ENCODE data around the gene TNFAIP3. TPM values are rescaled to one million over a fixed set of nuclear protein-coding genes. Genes with fewer than 3 reads are reported as not detected.

The TNFAIP3 gene
- total RNA-seq, 1 donor from 2014 or later: 1.8 TPM

DNA sequence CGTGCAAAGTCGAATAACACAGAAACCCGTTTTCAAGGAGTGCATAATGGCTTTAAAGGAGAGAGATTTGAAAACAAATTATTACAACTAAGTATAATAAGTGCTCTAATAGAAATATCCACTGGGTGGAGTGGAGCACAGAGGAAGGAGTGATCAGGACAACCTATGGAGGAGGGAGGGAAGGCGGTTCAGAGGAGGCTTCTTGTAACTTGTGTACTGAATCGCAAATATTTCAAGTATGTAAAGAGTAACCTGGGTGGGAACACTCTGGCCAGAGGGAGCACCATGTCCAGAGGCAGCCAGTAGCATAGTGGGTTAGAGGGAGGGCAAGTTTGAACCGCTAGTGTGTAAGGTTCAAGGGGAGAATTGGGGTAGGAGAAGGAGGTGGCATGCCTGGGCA is 21.6 kb upstream of the TNFAIP3 start:
- Mint-ChIP-seq H3K4me3 (no peak overlapping the region), H3K36me3 (no peaks in the 10 kb centered on the region), H3K9me3 (peaks cover 5% of the 10 kb centered on the region), H3K27ac (no peak overlapping the region), H3K27me3 (ENCODE audit: insufficient read depth, low read depth) (peaks cover 2% of the 10 kb centered on the region), H3K4me1 (peaks cover 2% of the 10 kb centered on the region)
- DNase-seq (ENCODE audit: low spot score): no peak
- no peaks in the 10 kb centered on the region for H3K79me2 ChIP-seq (ENCODE audit: low read depth)
- H3F3A ChIP-seq (ENCODE audit: low read depth): no peaks in the 10 kb centered on the region
- H3K4me3 ChIP-seq: no peak overlapping the region
- TF ChIP-seq EZH2 (IDR thresholded peaks at IDR 0.05) (no peak), EZH2phosphoT487 (IDR thresholded peaks at IDR 0.05) (no peak)
- TF ChIP-seq, protein P1, sequence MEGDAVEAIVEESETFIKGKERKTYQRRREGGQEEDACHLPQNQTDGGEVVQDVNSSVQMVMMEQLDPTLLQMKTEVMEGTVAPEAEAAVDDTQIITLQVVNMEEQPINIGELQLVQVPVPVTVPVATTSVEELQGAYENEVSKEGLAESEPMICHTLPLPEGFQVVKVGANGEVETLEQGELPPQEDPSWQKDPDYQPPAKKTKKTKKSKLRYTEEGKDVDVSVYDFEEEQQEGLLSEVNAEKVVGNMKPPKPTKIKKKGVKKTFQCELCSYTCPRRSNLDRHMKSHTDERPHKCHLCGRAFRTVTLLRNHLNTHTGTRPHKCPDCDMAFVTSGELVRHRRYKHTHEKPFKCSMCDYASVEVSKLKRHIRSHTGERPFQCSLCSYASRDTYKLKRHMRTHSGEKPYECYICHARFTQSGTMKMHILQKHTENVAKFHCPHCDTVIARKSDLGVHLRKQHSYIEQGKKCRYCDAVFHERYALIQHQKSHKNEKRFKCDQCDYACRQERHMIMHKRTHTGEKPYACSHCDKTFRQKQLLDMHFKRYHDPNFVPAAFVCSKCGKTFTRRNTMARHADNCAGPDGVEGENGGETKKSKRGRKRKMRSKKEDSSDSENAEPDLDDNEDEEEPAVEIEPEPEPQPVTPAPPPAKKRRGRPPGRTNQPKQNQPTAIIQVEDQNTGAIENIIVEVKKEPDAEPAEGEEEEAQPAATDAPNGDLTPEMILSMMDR (IDR thresholded peaks at IDR 0.05): no peak
- no peaks in the 10 kb centered on the region for H3K27me3 ChIP-seq
- no peak overlapping the region for H3K9ac ChIP-seq
- no peaks in the 10 kb centered on the region for H3K4me1 ChIP-seq
- no peak overlapping the region for H2AFZ ChIP-seq (replicated peaks)
- no peaks in the 10 kb centered on the region for H3K36me3 ChIP-seq
- H4K20me1 ChIP-seq (ENCODE audit: low read depth): no peaks in the 10 kb centered on the region
- no peaks in the 10 kb centered on the region for H3K9me3 ChIP-seq (ENCODE audit: low read depth)
- H3K27ac ChIP-seq: no peak overlapping the region
- no peak overlapping the region for H3K4me2 ChIP-seq

DNA sequence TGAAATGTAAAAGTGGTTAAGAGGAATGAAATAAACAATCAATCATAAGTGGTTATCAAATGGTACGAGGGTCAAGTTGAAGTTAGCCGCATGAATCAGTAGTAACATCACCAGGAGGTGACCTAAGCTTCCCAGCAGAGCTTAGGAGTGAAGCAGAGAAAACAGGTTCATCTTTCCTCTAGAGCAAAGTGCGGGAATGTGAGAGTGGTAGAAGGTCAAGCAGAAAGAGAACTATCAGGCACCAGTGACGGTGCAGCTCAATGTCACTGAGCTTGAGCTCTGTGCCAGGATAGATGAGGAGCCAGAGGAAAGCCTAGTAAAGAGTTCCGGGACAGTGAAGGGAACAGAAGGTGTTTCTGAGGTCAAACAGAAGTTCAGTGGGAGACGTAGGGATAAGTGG is 20.8 kb upstream of the TNFAIP3 start:
- no peak overlapping the region for H3K4me3 Mint-ChIP-seq
- no peaks in the 10 kb centered on the region for H3K36me3 ChIP-seq
- TF ChIP-seq, protein P1 (IDR thresholded peaks at IDR 0.05): no peak
- TF ChIP-seq EZH2phosphoT487 (IDR thresholded peaks at IDR 0.05) (no peak), EZH2 (IDR thresholded peaks at IDR 0.05) (no peak)
- DNase-seq (ENCODE audit: low spot score): no peak
- peaks cover under 1% of the 10 kb centered on the region for H3K9me3 Mint-ChIP-seq
- H3K9ac ChIP-seq: no peak overlapping the region
- H3F3A ChIP-seq (ENCODE audit: low read depth): no peaks in the 10 kb centered on the region
- no peak overlapping the region for H3K4me2 ChIP-seq
- no peak overlapping the region for H3K27ac ChIP-seq
- no peaks in the 10 kb centered on the region for H4K20me1 ChIP-seq (ENCODE audit: low read depth)
- H3K4me1 Mint-ChIP-seq: peaks cover 2% of the 10 kb centered on the region
- H3K36me3 Mint-ChIP-seq: no peaks in the 10 kb centered on the region
- H3K9me3 ChIP-seq (ENCODE audit: low read depth): no peaks in the 10 kb centered on the region
- peaks cover 2% of the 10 kb centered on the region for H3K27me3 Mint-ChIP-seq (ENCODE audit: insufficient read depth, low read depth)
- H2AFZ ChIP-seq (replicated peaks): no peak overlapping the region
- no peaks in the 10 kb centered on the region for H3K27me3 ChIP-seq
- H3K4me3 ChIP-seq: no peak overlapping the region
- no peaks in the 10 kb centered on the region for H3K79me2 ChIP-seq (ENCODE audit: low read depth)
- no peak overlapping the region for H3K27ac Mint-ChIP-seq
- H3K4me1 ChIP-seq: no peaks in the 10 kb centered on the region

DNA sequence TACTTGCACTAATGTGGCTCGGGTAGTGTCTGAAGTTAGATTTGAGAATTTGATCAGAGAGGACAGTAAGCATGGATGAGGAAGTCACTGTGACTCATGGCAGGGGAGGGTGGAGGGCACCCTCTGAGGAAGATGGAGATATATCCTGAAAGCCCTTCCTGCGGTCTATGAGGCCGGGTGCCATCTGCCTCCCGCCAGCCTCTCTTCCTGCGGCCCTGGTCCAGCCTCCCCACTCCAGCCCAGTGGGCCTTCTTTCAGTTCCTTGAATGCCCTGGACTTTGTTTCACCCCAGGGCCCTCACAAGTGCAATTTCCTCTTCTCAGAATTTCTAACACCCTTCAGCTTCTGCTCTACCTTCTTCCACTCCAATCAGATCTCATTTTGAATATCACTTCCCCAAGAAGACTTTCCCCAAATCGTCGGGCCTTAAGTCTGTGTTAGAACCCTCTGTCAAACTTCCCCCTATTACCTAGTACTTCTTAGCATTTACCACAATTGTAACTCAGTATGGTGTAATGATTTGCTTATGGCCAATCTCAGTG is 20.2 kb upstream of the TNFAIP3 start:
- Mint-ChIP-seq H3K9me3 (no peaks in the 10 kb centered on the region), H3K27ac (no peak overlapping the region), H3K27me3 (ENCODE audit: insufficient read depth, low read depth) (peaks cover 2% of the 10 kb centered on the region), H3K36me3 (no peaks in the 10 kb centered on the region), H3K4me1 (peaks cover 2% of the 10 kb centered on the region), H3K4me3 (no peak overlapping the region)
- Histone ChIP-seq H3K27me3 (no peaks in the 10 kb centered on the region), H3K9me3 (ENCODE audit: low read depth) (no peaks in the 10 kb centered on the region), H3K79me2 (ENCODE audit: low read depth) (no peaks in the 10 kb centered on the region), H3K27ac (no peak overlapping the region), H3K4me1 (no peaks in the 10 kb centered on the region), H3K4me3 (no peak overlapping the region), H2AFZ (replicated peaks) (no peak overlapping the region), H3K4me2 (no peak overlapping the region), H4K20me1 (ENCODE audit: low read depth) (no peaks in the 10 kb centered on the region), H3F3A (ENCODE audit: low read depth) (no peaks in the 10 kb centered on the region), H3K36me3 (no peaks in the 10 kb centered on the region), H3K9ac (no peak overlapping the region)
- DNase-seq (ENCODE audit: low spot score): no peak
- no peak for TF ChIP-seq EZH2 (IDR thresholded peaks at IDR 0.05)
- no peak for TF ChIP-seq EZH2phosphoT487 (IDR thresholded peaks at IDR 0.05)

DNA sequence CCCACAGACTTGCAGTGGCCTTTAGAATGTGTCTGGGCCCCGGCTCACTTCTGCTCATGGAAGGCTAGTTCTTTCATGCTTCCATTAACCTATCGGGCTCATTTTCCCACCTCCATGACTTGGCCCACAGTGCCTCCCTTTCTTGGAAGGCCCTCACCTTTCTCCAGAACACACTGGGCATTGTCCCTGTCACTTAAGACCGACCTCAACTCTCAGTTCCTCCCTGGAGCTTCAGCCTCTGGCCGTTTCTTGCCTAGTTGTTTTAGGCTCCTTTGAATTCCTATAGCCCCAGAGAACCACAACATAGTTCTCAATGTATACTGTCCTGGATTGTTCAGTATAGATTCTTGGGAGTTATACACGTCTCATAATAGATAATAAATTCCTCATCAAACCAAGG is 19.3 kb upstream of the TNFAIP3 start:
- H3K9me3 Mint-ChIP-seq: no peaks in the 10 kb centered on the region
- H3K9me3 ChIP-seq (ENCODE audit: low read depth): no peaks in the 10 kb centered on the region
- H3F3A ChIP-seq (ENCODE audit: low read depth): no peaks in the 10 kb centered on the region
- peaks cover 2% of the 10 kb centered on the region for H3K27me3 Mint-ChIP-seq (ENCODE audit: insufficient read depth, low read depth)
- H3K4me1 ChIP-seq: no peaks in the 10 kb centered on the region
- no peak overlapping the region for H3K27ac ChIP-seq
- H3K4me3 ChIP-seq: no peak overlapping the region
- H4K20me1 ChIP-seq (ENCODE audit: low read depth): no peaks in the 10 kb centered on the region
- no peak overlapping the region for H3K27ac Mint-ChIP-seq
- no peaks in the 10 kb centered on the region for H3K79me2 ChIP-seq (ENCODE audit: low read depth)
- no peak overlapping the region for H3K9ac ChIP-seq
- no peak for TF ChIP-seq EZH2 (IDR thresholded peaks at IDR 0.05)
- H3K36me3 ChIP-seq: no peaks in the 10 kb centered on the region
- H3K27me3 ChIP-seq: no peaks in the 10 kb centered on the region
- H3K4me2 ChIP-seq: no peak overlapping the region
- H2AFZ ChIP-seq (replicated peaks): no peak overlapping the region
- no peak for DNase-seq (ENCODE audit: low spot score)
- no peak overlapping the region for H3K4me3 Mint-ChIP-seq
- no peaks in the 10 kb centered on the region for H3K36me3 Mint-ChIP-seq
- H3K4me1 Mint-ChIP-seq: peaks cover 2% of the 10 kb centered on the region
